Islet precursor cell (in vitro differentiated cells): ENCODE results near the gene MCUB.
"Not testable (repeated sequence)": the region's sequence is repeated elsewhere in the genome, so short reads cannot be mapped to it uniquely, and the experiment has no call there.

Experiments used
- DNase-seq: peaks from one replicate; pipeline ENCODE4 v3.0.0-alpha.2; 2018

MCUB gene, protein sequence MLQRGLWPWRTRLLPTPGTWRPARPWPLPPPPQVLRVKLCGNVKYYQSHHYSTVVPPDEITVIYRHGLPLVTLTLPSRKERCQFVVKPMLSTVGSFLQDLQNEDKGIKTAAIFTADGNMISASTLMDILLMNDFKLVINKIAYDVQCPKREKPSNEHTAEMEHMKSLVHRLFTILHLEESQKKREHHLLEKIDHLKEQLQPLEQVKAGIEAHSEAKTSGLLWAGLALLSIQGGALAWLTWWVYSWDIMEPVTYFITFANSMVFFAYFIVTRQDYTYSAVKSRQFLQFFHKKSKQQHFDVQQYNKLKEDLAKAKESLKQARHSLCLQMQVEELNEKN

DNA sequence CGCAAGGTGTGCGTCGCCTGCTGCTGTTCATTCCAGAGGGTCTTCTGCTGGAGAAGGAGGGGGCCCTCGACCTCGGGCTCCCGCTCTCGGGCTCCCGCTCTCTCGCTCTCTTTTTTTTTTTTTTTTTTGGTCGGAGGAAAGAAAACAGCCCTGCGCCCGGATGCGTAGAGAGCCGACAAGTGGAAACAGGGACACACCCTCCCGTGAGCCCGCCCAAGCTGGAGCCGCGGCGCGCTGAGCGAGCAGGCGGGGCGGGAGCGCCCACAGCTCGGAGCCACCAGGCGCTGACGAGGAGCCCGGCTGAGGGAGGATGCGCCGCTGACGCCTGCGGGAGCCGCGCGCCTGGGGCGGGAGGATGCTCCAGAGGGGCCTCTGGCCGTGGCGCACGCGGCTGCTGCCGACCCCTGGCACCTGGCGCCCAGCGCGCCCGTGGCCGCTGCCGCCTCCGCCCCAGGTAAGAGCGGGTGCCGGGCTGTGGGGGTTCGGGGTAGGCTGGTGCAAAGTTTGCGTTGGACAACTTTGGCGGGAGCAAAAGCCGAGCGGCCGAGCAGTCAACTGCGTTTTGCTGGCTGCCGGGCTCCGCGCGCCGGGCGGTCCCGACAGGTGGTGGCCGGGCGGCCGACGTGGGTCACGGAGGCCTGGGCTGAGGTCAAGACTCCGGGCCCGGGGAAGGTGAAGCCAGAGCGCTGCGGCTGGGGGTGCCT lies at the start of gene MCUB:
Gene MCUB (plus strand): TSS at position 264 of the 704 bp plus-strand sequence. CDS start 92 bp downstream, at position 356.
- peak; percentile 96 for DNase-seq

DNA sequence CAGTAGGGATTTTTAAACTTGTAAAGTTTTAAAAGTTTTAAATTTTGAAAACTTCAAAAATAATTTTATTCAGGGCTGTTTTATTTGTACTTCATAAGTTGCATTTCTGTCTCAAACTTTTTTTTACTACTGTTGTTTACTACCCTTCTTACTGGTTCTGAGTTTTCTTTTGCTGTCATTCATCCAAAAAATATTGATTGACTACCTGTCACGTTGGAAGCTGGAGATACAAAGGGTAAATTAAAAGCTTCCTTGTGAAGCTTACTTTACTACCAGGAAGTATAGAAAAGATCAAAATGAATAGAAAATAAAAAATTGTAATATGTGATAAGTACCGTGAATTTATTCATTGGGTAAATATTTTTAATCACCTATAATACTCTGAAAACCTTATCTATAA lies 49.4 kb upstream of the MCUB start:
- DNase-seq, result no peak

DNA sequence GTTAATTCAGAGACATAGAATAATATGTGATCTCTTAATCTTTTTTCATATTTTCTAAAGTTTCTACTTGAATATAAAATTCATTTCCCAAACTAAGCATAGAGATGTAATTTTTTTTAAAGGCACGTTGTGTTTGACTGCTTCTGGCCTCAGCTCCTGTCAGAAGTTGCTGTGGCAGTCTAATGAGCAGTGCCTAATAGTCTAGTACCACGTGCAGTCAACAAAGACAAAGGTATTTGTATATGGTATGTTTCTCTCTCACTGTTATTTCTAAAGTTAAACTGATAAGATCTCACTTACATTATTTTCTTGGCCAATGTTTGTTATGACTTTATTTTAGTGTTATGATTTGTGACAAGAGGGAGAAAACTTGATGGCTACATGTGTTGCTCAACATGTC lies 48.6 kb upstream of the MCUB start:
- DNase-seq, result no peak

DNA sequence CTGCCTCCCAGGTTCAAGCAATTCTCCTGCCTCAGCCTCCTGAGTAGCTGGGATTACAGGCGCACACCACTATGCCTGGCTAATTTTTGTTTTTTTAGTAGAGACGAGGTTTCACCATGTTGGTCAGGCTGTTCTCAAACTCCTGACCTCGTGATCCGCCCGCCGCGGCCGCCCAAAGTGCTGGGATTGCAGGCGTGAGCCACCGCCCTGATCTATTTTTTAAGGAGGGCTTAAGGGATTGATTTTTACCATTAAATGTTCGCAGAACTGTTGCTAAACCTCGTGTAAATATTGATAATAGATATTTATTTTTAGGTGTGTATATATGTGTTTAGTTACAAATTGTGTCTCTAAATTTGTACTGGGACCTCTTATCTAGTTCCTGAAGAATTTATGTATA lies 46.7 kb upstream of the MCUB start:
- DNase-seq, result not testable (repeated sequence)

DNA sequence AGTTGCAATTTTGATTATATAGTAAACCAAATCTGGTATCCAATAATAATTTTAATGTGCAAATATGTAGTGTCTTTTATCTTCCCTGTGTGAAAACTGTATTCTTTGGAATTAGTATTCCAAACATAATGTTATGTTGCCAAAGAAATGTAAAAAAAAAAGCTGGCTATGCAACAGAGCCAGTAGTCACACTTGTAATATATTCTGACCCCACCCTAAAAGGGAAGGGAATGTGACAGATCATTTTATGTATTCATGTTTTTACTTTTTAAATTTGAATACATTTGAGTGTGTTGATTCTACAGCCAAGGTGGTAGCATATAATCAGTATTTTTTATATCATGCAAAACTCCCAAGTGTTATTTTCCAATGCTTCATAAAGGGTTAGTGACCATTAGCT lies 27.9 kb upstream of the MCUB start:
- no peak for DNase-seq

DNA sequence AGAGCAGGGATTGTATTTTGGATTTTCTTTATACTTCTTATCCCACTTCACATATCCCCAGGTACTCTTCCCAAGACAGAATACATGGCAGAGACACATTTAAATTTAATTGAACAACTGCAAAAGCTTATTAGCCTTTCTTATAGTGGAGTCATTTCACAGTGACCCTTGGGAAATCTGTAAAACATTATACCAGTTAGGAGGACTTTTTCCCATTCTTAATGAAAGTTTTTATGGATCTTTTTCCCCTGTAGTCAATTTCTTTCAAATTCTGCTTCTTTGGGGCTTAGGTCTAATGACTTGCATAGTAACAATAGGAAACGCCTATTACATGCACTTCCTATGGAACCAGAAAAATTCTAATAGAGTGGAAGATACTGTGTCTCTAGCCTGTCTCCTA lies 14.6 kb upstream of the MCUB start:
- DNase-seq, result no peak

DNA sequence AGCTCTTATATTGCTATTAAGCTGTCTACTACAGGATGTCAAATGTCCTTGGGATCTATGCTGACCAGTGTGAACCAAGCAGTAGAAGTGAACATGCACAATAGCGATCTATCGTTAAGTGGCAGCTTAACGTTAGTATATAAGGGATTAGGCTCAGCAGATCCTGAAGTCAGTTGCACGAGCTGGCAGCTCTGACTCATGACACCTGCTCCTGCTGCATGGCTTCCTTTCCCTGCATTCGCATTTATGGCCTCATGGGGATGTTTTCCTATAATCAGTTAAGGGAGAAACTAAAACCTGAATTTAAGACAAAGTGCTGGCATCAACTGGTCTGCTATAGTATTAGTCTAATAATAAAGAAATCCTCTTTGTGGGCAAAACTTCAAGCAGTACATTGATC lies 12.7 kb upstream of the MCUB start:
- DNase-seq, result no peak

DNA sequence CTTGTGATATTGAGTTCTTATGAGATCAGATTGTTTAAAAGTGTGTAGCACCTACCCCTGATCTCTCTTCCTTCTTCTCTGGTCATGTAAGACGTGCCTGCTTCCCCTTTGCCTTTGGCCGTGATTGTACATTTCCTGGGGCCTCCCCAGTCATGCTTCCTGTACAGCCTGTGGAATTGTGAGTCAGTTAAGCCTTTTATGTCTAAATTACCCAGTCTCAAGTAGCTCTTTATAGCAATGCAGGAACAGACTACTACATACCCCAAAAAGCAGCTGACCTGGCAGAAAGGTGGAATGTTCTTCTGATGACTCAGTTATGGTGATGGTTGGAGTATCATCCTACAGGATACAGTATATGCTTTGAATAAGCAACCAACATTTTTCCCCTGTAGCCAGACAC lies 11.4 kb upstream of the MCUB start:
- DNase-seq, result peak; percentile 89

DNA sequence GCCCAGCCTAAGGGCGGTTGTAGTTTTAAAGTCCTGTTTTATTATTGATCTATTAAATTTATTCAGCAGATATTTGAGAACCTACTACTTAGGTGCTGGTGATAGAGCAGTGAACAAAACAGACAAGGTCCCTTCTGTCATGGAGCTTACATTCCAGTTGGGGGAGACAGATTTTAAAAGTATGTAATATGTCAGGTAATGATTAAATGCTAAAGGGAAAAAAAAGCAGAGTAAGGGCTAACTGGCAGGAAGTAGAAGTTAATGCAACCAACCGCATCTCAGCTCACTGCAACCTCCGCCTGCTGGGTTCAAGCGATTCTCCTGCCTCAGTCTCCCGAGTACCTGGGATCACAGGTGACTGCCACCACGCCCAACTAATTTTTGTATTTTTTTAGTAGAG lies 7.8 kb upstream of the MCUB start:
- no peak for DNase-seq

DNA sequence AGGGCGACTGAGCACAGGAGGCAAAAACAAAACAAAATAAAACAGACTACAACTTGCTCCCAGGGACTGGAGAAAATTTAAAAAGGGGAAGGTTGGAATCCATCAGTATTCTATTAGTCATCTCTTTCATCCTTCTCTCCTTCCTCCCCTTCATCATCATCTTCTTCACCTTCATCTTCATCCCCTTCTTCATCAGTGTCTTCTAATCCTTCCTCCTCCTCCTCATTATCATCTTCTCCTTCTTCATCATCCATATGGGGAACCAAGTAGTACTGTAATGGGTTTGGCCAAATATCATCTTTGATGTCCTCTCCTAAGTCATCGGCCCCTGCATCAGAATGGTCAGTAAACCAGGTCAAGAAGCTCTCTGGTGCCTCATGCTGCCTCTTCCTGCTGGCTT lies 6.9 kb upstream of the MCUB start:
- no peak for DNase-seq

DNA sequence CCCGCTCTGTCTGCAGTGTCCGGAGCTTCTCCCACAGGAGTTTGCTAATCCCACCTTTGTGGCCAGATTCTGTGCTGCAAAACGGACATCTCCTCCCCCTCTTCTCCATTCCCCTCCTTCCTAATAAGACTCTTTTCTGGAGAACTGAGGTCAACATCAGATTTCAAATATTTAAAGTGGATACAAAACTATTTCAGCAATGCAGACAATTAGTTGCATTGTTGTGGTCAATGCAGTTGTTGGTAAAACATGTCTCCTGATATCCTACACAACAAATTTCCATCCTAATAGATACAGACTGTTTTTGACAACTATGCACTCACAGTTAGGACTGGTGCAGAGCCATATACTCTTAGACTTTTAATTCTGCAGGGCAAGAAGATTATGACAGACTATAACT lies 5.1 kb upstream of the MCUB start:
- DNase-seq, result no peak

DNA sequence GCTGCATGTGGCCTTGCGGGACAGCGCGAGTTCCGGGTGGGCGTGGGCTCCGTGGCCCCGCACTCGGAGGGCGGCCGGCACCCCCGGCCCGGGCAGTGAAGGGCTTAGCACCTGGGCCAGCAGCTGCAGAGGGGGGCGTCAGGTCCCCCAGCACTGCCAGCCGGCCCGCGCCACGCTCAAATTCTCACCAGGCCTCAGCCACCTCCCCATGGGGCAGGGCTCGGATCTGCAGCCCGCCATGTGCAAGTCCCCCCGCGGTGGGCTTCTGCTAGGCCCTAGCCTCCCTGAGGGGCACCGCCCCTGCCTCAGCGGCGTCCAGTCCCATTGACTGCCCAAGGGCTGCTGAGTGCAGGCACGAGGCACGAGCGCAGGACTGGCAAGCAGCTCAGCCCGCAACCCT lies 2.6 kb upstream of the MCUB start:
- no peak for DNase-seq

DNA sequence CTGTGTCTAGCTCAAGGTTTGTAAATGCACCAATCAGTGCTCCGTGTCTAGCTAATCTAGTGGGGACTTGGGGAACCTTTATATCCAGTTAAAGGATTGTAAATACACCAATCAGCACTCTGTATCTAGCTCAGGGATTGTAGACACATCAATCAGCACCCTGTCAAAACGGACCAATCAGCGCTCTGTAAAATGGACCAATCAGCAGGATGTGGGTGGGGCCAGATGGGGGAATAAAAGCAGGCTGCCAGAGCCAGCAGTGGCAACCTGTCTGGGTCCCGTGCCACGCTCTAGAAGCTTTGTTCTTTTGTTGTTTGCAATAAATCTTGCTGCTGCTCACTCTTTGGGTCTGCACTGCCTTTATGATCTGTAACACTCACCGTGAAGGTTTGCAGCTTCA lies 2.0 kb upstream of the MCUB start:
- DNase-seq, result peak; percentile 57

DNA sequence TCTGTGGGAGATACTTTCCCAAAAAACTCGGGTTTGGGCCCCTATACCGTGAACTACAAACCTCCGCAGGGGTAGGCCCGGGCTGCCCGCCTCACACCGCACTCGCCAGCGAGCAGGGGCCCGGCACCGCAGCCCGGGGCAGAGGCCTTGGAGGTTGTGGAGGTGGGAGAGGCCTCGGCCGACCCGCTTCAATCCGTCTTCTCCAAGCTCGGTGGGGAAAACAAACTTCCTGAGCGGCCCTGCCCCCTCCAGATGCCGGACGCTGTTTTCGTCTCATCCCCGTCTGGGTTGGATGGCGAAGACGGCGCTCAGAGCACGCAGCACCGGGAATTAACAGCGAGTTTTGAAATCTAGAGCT lies 442 bp upstream of the MCUB start:
- peak; percentile 80 for DNase-seq

DNA sequence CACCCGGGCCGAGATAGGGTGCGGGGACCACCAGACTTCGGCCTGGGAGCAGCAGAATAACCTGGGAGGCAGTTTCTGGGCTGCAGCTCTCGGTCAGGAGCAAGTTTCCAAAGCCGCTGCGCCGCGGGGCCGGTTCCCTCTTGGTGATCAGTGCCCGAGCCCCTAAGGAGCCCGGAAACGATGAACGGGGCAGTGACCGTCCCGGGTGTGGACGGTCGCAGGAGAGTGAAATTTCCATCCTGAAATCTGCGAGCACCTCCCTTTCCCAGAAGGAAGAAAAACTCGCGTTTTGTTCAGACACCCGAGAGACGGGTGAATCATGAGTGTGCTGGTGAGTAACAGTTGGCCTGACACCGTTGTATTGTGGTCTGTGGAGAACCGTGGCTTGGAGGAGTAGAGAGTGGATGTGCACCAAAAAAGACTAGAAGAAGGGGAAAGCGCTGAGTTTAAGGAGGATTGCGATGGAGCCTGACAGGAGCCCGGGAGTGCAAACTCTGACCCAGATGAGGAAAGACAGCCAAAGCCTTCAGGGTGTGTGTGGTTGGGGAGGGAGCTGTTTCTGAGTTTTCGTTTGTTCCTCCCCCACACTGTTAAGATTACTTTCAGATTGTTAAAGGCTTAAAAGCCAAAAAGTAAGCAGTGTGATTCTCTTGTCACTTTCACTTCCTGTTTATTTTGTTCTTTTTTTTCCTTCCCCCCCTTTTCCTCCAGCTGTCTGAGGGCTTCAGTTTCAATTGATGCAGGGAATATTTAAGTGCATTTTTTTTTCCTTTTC lies 828 bp downstream of the MCUB start:
- peak; percentile 70 for DNase-seq

DNA sequence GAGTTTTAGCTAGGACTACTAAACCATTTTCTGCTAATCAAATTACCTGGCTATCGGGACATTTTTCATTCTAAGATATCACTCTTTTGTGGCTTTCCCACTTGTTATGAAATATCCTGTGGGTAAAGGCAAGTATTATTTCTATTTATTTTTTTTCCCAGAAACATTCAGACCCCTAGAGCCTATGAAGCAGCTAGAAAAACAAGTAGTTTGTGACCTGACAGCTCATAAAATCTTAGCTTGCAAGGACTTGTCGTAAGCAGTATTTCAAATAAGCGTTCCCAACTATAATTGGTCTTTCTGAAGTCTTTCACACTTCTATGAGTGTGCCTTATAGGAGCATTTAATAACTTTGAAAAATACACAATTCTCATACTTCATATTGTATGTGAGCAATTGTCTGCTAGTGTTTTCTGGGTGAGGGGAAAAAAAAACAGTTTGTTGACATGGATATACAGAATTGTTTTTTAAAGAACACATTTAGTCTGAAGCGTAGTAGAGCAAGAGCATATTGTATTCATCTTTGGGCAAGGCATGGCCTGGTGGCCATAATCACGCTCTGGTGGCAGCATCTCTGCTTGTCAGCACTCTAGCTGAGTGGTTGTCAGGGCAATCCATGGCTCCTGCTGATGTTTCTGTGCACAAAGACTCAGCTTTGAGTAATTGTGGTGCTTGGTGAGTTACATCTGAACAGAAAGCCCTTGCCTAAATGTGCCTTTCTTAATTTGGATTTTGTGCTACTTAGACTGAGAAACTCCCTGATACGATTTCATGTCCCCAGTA lies 2.6 kb downstream of the MCUB start:
- DNase-seq, result no peak

DNA sequence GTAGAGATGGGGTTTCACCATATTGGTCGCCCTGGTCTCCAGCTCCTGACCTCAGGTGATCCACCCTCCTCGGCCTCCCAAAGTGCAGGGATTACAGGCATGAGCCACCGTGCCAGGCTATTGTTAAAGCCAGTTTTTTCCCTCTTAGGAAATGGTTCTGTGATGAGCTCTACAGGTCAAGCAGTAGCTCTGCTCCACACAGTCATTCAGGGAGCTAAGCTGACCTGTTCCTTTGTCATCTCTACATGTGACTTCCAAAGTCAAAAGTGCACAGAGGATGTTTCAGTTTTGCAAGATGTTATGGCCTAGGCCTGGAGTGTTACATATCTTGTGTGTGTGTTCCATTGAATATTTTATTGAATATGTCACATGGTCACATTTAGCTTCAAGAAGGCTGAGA lies 11.4 kb downstream of the MCUB start:
- no peak for DNase-seq

DNA sequence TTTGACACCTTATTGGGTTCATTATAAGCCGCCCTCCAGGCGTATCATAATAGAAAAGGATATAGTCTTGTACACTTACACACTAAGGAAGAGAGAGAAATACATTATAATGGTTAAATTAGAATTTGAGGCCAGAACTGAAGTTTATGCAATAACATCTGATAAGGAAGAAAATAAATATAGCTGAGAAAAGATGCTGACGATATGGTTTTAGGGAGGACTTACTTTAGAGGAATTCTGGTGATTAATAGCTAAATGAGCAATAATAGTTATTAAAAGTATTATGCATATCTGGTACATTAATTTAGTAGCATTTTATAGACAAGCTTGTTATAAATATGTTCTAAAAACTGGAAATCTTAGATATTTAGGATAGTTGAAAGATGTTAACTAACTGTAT lies 12.1 kb downstream of the MCUB start:
- DNase-seq, result no peak

DNA sequence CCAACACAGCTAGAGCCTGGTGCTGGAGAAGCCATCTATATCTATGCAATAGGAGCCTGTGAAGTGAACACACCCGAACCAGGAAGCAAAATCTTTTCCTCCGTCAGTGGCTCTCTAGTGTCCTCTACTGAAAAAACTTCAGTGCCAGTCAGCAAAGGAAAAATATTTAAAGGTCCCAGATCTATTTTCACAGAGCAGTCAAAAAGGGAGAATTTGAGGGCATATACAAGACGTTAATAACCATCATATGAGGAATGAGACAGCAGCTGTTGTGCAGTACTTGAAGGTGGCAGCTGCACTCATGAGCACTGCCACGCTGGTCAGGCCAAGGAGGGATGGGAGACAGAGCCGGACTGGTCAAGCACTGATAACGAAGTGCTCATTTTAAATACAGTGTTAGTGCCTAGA lies 14.4 kb downstream of the MCUB start:
- no peak for DNase-seq

DNA sequence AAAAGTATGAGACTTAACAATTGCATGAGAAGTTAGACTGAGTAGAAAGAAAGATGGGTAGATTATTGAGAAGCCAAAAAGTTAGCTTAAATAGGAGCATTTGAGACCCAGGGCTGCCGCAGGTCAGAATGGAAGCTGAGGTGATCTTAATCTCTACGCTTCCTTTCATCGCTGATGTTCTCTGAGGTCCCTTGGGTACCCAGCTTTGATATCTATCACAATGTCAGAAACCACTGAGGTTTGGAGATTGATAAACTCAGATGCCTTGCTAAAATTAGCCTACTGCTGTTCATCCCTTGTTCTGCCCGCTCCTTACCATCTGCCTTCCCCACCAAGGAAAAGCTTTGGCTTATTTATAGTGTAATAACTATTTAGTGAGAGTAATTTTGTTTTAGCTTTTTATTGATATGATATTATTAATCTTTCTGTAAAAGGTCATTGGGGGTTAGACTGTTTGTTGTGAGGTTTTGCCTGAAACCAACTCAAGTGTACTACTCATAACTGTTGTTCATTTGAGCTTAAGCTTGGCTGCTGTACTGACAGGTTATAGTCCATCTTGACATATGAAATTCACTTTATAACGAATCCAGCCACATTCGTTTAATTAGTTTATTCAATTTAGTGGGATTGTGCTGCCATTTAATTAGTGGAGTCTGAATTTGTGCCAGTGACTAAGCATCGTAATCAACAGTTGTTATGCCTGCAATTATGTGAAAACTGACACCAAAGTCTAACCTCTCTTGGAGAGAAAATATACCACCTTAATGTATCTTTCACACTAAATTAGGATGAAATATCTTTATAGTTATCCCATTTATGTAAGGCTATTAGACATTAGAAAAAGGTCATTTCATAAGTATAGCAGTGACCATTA lies 15.1 kb downstream of the MCUB start:
- DNase-seq, result no peak

DNA sequence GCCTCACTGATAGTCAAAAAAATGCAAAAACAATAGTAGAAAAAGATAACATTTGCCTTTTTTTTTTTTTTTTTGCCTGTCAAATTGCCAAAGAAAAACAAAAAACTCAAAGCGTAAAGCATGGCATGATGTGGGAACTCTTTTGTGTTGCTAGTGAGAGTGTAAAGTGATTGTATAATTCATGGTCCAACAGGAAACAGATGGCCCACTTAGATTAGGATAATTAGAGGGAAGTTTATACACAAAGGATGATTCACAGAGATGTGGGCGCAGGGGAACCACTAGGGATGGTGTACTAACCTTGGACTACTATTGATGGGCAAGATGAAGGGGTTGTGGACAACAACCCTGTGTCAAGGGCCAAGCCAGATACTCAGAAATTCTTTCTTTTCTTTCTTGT lies 16.4 kb downstream of the MCUB start:
- DNase-seq, result no peak

DNA sequence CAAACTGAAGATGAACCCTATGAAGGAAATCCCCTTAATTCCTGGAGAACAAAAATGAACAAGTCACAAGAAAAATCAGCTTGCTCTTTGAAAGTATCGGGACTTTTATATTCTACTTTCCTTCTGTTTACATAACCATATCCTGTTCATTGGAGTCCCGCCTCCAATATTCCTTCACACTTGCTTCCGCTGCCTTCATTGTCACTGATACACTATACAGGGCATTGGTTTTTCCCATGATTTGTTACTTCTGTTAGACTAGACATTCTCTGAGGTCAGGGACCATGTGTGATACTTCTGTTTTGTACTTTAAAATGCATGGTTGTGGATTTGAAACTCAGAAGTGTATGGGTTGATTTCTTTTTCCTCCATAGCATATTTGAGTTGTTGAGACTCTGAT lies 18.8 kb downstream of the MCUB start:
- DNase-seq, result no peak
